PFSK-1 (cell line): Measurements from ENCODE around the gene CPHXL2.

ENCODE experiments used
- FOXP2 ChIP-seq: optimal IDR thresholded peaks from 2 replicates; pipeline ENCODE3; 2011; ENCODE audit warnings: borderline replicate concordance, control low read depth, inconsistent platforms; ENCODE audit not compliant: insufficient read depth; ENCODE audit errors: extremely low read length, extremely low read depth
- POLR2AphosphoS5 ChIP-seq: IDR thresholded peaks from 2 replicates; pipeline ENCODE4 v1.6.1; 2012; ENCODE audit warnings: low read depth, mild to moderate bottlenecking, control low read depth, low read length, moderate library complexity
- SIN3A ChIP-seq: IDR thresholded peaks from 2 replicates; pipeline ENCODE4 v1.6.1; 2012; ENCODE audit warnings: mild to moderate bottlenecking, low read length, moderate library complexity, borderline replicate concordance; ENCODE audit not compliant: insufficient read depth
- TAF1 ChIP-seq: IDR thresholded peaks from 2 replicates; pipeline ENCODE4 v1.6.1; 2012; ENCODE audit warnings: low read length, control low read depth, borderline replicate concordance; ENCODE audit not compliant: insufficient read depth
- TF ChIP-seq, protein P1 (sequence below), 2 experiments: IDR thresholded peaks; 2 replicates each; pipeline versions ENCODE4 v1.6.1 to v1.8.0; 2011 to 2012; ENCODE audit warnings: low read depth in 2 of 2, low read length in 2 of 2, control low read depth in 1 of 2, inconsistent platforms in 1 of 2, mild to moderate bottlenecking in 1 of 2, moderate library complexity in 1 of 2; ENCODE audit not compliant: insufficient read depth in 1 of 2

DNA sequence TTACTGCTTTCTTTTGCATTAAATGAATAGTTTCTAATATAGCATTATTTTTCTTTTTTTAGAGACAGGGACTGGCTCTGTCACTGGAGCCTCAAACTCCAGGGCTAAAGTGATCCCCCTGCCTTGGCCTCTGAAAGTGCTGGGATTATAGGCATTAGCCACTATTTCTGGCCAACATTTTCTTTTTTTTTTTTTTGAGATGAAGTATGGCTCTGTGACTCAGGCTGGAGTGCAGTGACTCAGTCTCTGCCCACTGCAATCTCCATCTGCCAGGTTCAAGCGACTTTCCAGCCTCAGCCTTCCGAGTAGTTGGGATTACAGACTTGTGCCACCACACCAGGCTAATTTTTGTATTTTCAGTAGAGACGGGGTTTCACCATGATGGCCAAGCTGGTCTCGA lies 26.5 kb upstream of the CPHXL2 start:
- TF ChIP-seq TAF1 (no peak), POLR2AphosphoS5 (no peak), SIN3A (no peak), FOXP2 (no peak)
- TF ChIP-seq, protein P1, sequence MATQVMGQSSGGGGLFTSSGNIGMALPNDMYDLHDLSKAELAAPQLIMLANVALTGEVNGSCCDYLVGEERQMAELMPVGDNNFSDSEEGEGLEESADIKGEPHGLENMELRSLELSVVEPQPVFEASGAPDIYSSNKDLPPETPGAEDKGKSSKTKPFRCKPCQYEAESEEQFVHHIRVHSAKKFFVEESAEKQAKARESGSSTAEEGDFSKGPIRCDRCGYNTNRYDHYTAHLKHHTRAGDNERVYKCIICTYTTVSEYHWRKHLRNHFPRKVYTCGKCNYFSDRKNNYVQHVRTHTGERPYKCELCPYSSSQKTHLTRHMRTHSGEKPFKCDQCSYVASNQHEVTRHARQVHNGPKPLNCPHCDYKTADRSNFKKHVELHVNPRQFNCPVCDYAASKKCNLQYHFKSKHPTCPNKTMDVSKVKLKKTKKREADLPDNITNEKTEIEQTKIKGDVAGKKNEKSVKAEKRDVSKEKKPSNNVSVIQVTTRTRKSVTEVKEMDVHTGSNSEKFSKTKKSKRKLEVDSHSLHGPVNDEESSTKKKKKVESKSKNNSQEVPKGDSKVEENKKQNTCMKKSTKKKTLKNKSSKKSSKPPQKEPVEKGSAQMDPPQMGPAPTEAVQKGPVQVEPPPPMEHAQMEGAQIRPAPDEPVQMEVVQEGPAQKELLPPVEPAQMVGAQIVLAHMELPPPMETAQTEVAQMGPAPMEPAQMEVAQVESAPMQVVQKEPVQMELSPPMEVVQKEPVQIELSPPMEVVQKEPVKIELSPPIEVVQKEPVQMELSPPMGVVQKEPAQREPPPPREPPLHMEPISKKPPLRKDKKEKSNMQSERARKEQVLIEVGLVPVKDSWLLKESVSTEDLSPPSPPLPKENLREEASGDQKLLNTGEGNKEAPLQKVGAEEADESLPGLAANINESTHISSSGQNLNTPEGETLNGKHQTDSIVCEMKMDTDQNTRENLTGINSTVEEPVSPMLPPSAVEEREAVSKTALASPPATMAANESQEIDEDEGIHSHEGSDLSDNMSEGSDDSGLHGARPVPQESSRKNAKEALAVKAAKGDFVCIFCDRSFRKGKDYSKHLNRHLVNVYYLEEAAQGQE (IDR thresholded peaks at IDR 0.05; ENCODE audit: insufficient read depth in 1 of 2, low read depth in 2 of 2, low read length in 2 of 2), result no peak
